Stimulated activated memory B cell treated with anti-CD40 and anti-IgM and Interleukin-4, amounts not matched to agents 10 μg/mL and 1 μg/mL and 100 μg/mL, for 72 hours (primary cell): ENCODE data around the gene NELL1.

ENCODE experiments used
- ATAC-seq: fragments of 150-1000 bp; cut with Tn5 transposase; 2 replicates; pipeline ENCODE4 v1.10.0; 2021
- H3K27ac Mint-ChIP-seq: one replicate; pipeline ENCODE4 v1.8.0; 2022; ENCODE audit warnings: mild to moderate bottlenecking, mixed read lengths
- H3K27me3 Mint-ChIP-seq: one replicate; pipeline ENCODE4 v1.8.0; 2022; ENCODE audit warnings: mixed read lengths
- H3K36me3 Mint-ChIP-seq: one replicate; pipeline ENCODE4 v1.8.0; 2022; ENCODE audit warnings: mixed read lengths
- H3K4me1 Mint-ChIP-seq: one replicate; pipeline ENCODE4 v1.8.0; 2022; ENCODE audit warnings: mixed read lengths
- H3K4me3 Mint-ChIP-seq: one replicate; pipeline ENCODE4 v1.8.0; 2022; ENCODE audit warnings: mild to moderate bottlenecking, moderate library complexity, mixed read lengths
- H3K9me3 Mint-ChIP-seq: one replicate; pipeline ENCODE4 v1.8.0; 2022; ENCODE audit warnings: mixed read lengths

Gene NELL1

GRCh38 chr11:20647976-20648565, 21.3 kb upstream of the NELL1 start:
- no peaks in the 10 kb centered on the region for H3K27me3 Mint-ChIP-seq
- no peaks in the 10 kb centered on the region for H3K36me3 Mint-ChIP-seq
- no peak overlapping the region for H3K4me3 Mint-ChIP-seq
- H3K4me1 Mint-ChIP-seq = no peaks in the 10 kb centered on the region
- no peaks in the 10 kb centered on the region for H3K9me3 Mint-ChIP-seq
- no peak for ATAC-seq
- H3K27ac Mint-ChIP-seq = no peak overlapping the region

DNA sequence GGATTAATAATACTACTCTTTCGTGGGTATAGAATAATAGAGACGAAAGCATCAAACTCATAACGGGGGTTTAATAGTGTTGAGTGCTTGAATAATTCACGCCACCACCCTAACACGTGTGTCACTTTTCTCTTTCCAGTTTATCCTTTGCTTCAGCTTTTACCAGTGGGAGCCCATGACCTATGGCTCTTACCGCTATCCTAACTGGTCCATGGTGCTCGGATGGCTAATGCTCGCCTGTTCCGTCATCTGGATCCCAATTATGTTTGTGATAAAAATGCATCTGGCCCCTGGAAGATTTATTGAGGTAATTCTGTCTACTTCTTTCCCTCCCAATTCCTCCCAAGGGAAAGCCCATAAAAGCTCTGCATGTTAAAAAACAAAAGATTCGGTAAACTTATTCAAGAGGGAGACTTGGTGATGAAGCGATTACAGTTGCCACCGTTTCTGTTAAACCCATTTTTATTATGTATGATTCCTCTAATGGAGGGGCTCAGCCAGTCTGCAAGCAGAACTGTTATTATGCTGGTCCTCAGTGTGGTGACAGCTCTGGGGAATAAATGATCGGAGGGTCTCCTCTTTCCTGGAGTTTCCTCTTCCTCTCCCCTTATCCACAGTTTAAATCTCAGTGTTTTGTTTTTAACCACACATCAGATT, 17.1 kb upstream of the NELL1 start:
- no peak for ATAC-seq
- Mint-ChIP-seq H3K4me3 (no peak overlapping the region), H3K9me3 (no peaks in the 10 kb centered on the region), H3K27ac (no peak overlapping the region), H3K4me1 (no peaks in the 10 kb centered on the region), H3K27me3 (peaks cover 9% of the 10 kb centered on the region), H3K36me3 (no peaks in the 10 kb centered on the region)

GRCh38 chr11:20654038-20654437, 15.3 kb upstream of the NELL1 start:
- H3K36me3 Mint-ChIP-seq = no peaks in the 10 kb centered on the region
- peaks cover 9% of the 10 kb centered on the region for H3K27me3 Mint-ChIP-seq
- no peaks in the 10 kb centered on the region for H3K4me1 Mint-ChIP-seq
- ATAC-seq = no peak
- H3K9me3 Mint-ChIP-seq = no peaks in the 10 kb centered on the region
- no peak overlapping the region for H3K27ac Mint-ChIP-seq
- H3K4me3 Mint-ChIP-seq = no peak overlapping the region

DNA sequence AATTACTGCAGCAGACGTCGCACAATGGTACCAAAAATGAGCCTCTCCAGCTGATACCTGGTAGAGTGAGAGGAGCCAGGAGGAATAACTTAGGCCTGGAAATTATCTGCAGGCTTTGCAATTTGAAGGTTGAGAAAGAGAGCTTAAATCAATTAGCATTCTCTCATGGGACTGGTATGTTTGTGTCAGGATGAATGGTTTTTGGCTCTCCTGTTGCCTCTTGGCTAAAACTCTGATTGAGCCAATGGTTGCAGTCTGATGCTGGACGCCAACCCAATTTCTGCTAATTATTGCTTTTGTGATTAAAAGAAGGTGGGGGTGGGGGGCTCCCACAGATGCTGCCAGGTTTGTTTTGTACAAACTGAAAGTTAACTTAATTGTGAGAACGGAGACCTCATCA, 12.5 kb upstream of the NELL1 start:
- Mint-ChIP-seq H3K27me3 (peaks cover 9% of the 10 kb centered on the region), H3K4me3 (no peak overlapping the region), H3K4me1 (no peaks in the 10 kb centered on the region), H3K36me3 (no peaks in the 10 kb centered on the region), H3K9me3 (no peaks in the 10 kb centered on the region), H3K27ac (no peak overlapping the region)
- no peak for ATAC-seq

DNA sequence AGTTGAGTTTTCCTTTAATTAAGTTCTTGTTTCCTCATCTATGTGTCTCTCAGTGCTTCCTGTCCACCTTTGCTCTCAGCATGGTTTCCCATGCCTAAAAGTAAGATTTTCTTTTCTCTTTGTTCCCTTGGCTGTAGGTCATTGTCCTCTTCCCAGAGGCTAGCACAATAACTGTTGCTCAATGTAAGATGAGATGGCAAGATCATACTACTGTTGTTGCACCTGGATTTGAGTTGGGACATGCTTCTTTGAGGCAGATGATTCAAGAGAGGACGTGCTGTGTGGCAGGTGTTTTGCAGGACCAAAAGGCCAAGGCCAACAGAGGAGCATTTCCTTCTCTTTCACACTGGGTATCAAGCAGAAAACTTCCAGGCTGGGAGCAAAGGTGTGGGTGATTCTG, 11.3 kb upstream of the NELL1 start:
- Mint-ChIP-seq H3K36me3 (no peaks in the 10 kb centered on the region), H3K27ac (no peak overlapping the region), H3K4me3 (no peak overlapping the region), H3K4me1 (no peaks in the 10 kb centered on the region), H3K27me3 (peaks cover 9% of the 10 kb centered on the region), H3K9me3 (peaks cover 4% of the 10 kb centered on the region)
- ATAC-seq = no peak

GRCh38 chr11:20661445-20661844, 7.9 kb upstream of the NELL1 start:
- H3K4me3 Mint-ChIP-seq = no peak overlapping the region
- H3K27ac Mint-ChIP-seq = no peak overlapping the region
- no peaks in the 10 kb centered on the region for H3K36me3 Mint-ChIP-seq
- peaks cover 4% of the 10 kb centered on the region for H3K9me3 Mint-ChIP-seq
- ATAC-seq = no peak
- H3K4me1 Mint-ChIP-seq = no peaks in the 10 kb centered on the region
- peaks cover 13% of the 10 kb centered on the region for H3K27me3 Mint-ChIP-seq

DNA sequence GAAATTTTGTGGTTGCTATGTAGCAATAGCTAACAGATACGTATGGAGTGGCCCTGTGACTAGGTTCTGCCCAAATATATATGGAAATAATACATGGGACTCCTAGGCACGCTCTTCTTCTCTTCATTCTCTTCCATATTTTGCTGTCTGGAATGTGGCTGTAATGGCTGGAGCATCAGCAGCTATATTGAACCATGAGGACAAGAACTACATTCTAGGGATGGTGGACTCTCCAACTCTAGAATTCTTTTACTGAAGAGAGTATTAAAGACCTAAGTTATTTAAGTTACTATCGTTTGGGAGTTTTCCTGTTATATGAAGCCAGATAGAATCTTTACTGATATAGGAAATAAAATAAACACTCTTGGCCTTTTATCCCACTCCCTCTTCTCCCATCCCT, 7.5 kb upstream of the NELL1 start:
- Mint-ChIP-seq H3K27ac (no peak overlapping the region), H3K4me3 (no peak overlapping the region), H3K36me3 (no peaks in the 10 kb centered on the region), H3K4me1 (no peaks in the 10 kb centered on the region), H3K27me3 (peaks cover 17% of the 10 kb centered on the region), H3K9me3 (peaks cover 4% of the 10 kb centered on the region)
- no peak for ATAC-seq

GRCh38 chr11:20668131-20668809, 1.1 kb upstream of the NELL1 start:
- peaks cover 71% of the 10 kb centered on the region for H3K27me3 Mint-ChIP-seq
- no peak overlapping the region for H3K27ac Mint-ChIP-seq
- H3K9me3 Mint-ChIP-seq = no peaks in the 10 kb centered on the region
- peaks cover 9% of the 10 kb centered on the region for H3K4me1 Mint-ChIP-seq
- H3K36me3 Mint-ChIP-seq = no peaks in the 10 kb centered on the region
- no peak overlapping the region for H3K4me3 Mint-ChIP-seq
- no peak for ATAC-seq

GRCh38 chr11:20669820-20670684, 666 bp downstream of the NELL1 start:
- Mint-ChIP-seq H3K4me1 (peaks cover 9% of the 10 kb centered on the region), H3K4me3 (no peak overlapping the region), H3K27ac (no peak overlapping the region), H3K27me3 (peaks cover 64% of the 10 kb centered on the region), H3K9me3 (no peaks in the 10 kb centered on the region), H3K36me3 (no peaks in the 10 kb centered on the region)
- no peak for ATAC-seq

- Mint-ChIP-seq H3K4me3 (no peak overlapping the region), H3K36me3 (no peaks in the 10 kb centered on the region), H3K4me1 (peaks cover 9% of the 10 kb centered on the region), H3K9me3 (no peaks in the 10 kb centered on the region), H3K27ac (no peak overlapping the region), H3K27me3 (peaks cover 66% of the 10 kb centered on the region)
- no peak for ATAC-seq
Observed at GRCh38 chr11:20670932-20671403, 1.6 kb downstream of the NELL1 start.

DNA sequence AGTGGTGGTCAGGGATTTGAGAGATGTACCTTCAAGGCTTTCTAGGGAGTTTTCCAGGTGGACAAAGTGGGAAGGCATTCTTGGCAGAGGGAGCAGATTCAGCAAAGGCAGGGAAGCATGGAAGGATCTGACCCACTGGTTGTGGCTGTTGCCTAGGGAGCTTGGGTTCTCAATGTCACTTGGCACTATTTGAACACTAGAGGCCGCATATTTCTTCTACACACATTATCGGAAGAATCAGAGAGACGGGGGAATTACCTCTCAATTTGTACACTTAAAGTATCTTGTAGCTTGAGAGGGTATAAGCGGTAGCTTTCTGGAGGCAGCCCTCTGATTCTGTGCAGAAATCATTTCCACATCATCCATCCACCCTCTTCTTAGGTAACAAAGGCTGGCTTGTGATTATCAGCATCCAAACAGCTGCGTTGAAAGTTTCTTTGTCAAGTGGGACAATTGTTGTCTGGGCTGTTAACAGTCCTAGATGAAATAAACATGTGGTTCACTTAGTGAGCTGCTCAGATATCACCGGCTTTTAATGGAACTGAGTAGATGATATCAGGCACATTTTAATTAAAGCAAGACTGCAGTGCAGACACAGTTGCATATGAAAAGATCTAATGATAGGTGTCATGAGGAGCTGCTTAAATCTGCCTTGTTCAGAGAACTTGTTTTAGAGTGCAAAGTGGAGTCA, 2.6 kb downstream of the NELL1 start:
- Mint-ChIP-seq H3K27ac (no peak overlapping the region), H3K9me3 (no peaks in the 10 kb centered on the region), H3K4me1 (peaks cover 9% of the 10 kb centered on the region), H3K36me3 (no peaks in the 10 kb centered on the region), H3K27me3 (peaks cover 64% of the 10 kb centered on the region), H3K4me3 (no peak overlapping the region)
- no peak for ATAC-seq

GRCh38 chr11:20672575-20672974, 3.2 kb downstream of the NELL1 start:
- Mint-ChIP-seq H3K4me3 (no peak overlapping the region), H3K4me1 (peaks cover 9% of the 10 kb centered on the region), H3K27ac (no peak overlapping the region), H3K36me3 (no peaks in the 10 kb centered on the region), H3K9me3 (no peaks in the 10 kb centered on the region), H3K27me3 (peaks cover 59% of the 10 kb centered on the region)
- ATAC-seq = no peak

GRCh38 chr11:20676658-20677057, 7.3 kb downstream of the NELL1 start:
- Mint-ChIP-seq H3K4me3 (no peak overlapping the region), H3K4me1 (no peaks in the 10 kb centered on the region), H3K27me3 (peaks cover 19% of the 10 kb centered on the region), H3K36me3 (no peaks in the 10 kb centered on the region), H3K9me3 (no peaks in the 10 kb centered on the region), H3K27ac (no peak overlapping the region)
- ATAC-seq = no peak

DNA sequence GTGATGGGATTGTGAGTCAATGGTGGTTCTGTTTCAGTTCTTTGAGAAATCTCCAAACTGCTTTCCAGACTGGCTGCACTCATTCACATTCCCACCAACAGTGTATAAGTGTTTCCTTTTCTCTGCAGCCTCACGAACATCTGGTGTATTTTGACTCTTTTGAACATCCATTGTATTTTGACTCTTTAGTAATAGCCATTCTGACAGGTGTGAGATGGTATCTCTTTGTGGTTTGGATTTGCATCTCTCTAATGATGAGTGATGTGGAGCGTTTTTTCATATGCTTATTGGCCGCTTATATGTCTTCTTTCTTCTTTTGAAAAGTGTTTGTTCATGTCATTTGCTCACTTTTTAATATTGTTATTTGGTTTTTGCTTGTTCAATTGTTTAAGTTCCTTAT, 19.4 kb downstream of the NELL1 start:
- Mint-ChIP-seq H3K36me3 (no peaks in the 10 kb centered on the region), H3K27ac (no peak overlapping the region), H3K27me3 (no peaks in the 10 kb centered on the region), H3K4me3 (no peak overlapping the region), H3K9me3 (peaks cover 4% of the 10 kb centered on the region), H3K4me1 (no peaks in the 10 kb centered on the region)
- ATAC-seq = no peak

DNA sequence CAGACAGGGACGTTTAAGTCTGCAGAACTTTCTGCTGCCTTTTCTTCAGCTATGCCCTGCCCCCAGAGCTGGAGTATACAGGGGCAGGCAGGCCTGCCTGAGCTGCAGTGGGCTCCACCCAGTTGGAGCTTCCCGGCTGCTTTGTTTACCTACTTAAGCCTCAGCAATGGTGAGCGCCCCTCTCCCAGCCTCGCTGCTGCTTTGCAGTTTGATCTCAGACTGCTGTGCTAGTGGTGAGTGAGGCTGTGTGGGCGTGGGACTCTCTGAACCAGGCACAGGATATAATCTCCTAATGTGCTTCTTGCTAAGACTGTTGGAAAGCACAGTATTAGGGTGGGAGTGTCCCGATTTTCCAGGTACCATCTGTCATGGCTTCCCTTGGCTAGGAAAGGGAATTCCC, 38.5 kb downstream of the NELL1 start:
- H3K9me3 Mint-ChIP-seq = peaks cover 6% of the 10 kb centered on the region
- no peak overlapping the region for H3K27ac Mint-ChIP-seq
- H3K4me1 Mint-ChIP-seq = no peaks in the 10 kb centered on the region
- H3K4me3 Mint-ChIP-seq = no peak overlapping the region
- no peak for ATAC-seq
- H3K27me3 Mint-ChIP-seq = no peaks in the 10 kb centered on the region
- H3K36me3 Mint-ChIP-seq = no peaks in the 10 kb centered on the region
